Umbilical cord (tissue), 2 donors: ENCODE results near the gene KRT80. TPM values are rescaled to one million over a fixed set of nuclear protein-coding genes. Genes with fewer than 3 reads are reported as not detected.
"Not testable (repeated sequence)": the region's sequence is repeated elsewhere in the genome, so short reads cannot be mapped to it uniquely, and the experiment has no call there.

Experiments
- DNase-seq: peaks from one replicate; pipeline ENCODE4 v3.0.0-alpha.2; 2015; ENCODE audit warnings: low spot score
- total RNA-seq: library from RNA; depleted of rRNA; stranded (reverse); fragments of >200 nt; gene quantifications from one replicate; pipeline ENCODE4 v1.2.3, GENCODE V29; 2014; ENCODE audit warnings: low replicate concordance; ENCODE audit not compliant: insufficient read depth

KRT80 gene
- not detected for total RNA-seq

- peak; percentile 97 for DNase-seq
Measured at GRCh38 chr12:52191841-52192791, at the start of gene KRT80. Gene KRT80, minus strand, starts transcription at chr12:52192014. Its CDS starts 112 bp downstream, at chr12:52191902.

- DNase-seq, result no peak
Measured at GRCh38 chr12:52241205-52241842, 49.5 kb upstream of the KRT80 start.

GRCh38 chr12:52240247-52240646, 48.4 kb upstream of the KRT80 start:
- DNase-seq, result not testable (repeated sequence)

GRCh38 chr12:52239767-52240166, 48.0 kb upstream of the KRT80 start:
- DNase-seq, result no peak

GRCh38 chr12:52238916-52239646, 47.3 kb upstream of the KRT80 start:
- DNase-seq, result no peak

GRCh38 chr12:52238207-52238840, 46.5 kb upstream of the KRT80 start:
- no peak for DNase-seq

- DNase-seq, result no peak
Measured at GRCh38 chr12:52236386-52237050, 44.7 kb upstream of the KRT80 start.

GRCh38 chr12:52235822-52236361, 44.1 kb upstream of the KRT80 start:
- DNase-seq, result no peak

- no peak for DNase-seq
Measured at GRCh38 chr12:52235001-52235764, 43.4 kb upstream of the KRT80 start.

- no peak for DNase-seq
Measured at GRCh38 chr12:52234223-52234810, 42.5 kb upstream of the KRT80 start.

GRCh38 chr12:52233462-52234207, 41.8 kb upstream of the KRT80 start:
- no peak for DNase-seq

- DNase-seq, result no peak
Measured at GRCh38 chr12:52232674-52233461, 41.1 kb upstream of the KRT80 start, which contains the start of gene KRT7. Gene KRT7, plus strand, starts transcription at chr12:52233243. Its CDS starts 54 bp downstream, at chr12:52233297.

- no peak for DNase-seq
Measured at GRCh38 chr12:52232203-52232673, 40.4 kb upstream of the KRT80 start.

GRCh38 chr12:52231305-52232202, 39.7 kb upstream of the KRT80 start:
- no peak for DNase-seq

GRCh38 chr12:52230364-52231281, 38.8 kb upstream of the KRT80 start:
- no peak for DNase-seq
